Pulmonary artery endothelial cell (primary cell): ENCODE measurements around the gene G3BP1. TPM values are rescaled to one million over a fixed set of nuclear protein-coding genes. Genes with fewer than 3 reads are reported as not detected.
"Not testable (repeated sequence)": the region's sequence is repeated elsewhere in the genome, so short reads cannot be mapped to it uniquely, and the experiment has no call there.

Experiments used
- DNase-seq: peaks from one replicate; pipeline ENCODE4 v3.0.0-alpha.2; 2011; ENCODE audit warnings: low read depth, low spot score
- total RNA-seq: library from RNA; depleted of rRNA; stranded (reverse); fragments of >200 nt; gene quantifications from 2 replicates; pipeline ENCODE4 v1.2.3, GENCODE V29; 2014

Gene G3BP1
- total RNA-seq, 1 donor from 2014 or later: 289 TPM

DNA sequence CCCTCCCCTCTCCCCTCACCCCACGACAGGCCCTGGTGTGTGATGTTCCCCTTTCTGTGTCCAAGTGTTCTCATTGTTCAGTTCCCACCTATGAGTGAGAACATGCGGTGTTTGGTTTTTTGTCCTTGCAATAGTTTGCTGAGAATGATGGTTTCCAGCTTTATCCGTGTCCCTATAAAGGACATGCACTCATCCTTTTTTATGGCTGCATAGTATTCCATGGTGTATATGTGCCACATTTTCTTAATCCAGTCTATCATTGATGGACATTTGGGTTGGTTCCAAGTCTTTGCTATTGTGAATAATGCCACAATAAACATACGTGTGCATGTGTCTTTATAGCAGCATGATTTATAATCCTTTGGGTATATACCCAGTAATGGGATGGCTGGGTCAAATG lies 89.1 kb downstream of the G3BP1 start:
- DNase-seq: not testable (repeated sequence)

Other genes with a start within 250 kb of the G3BP1 start
- under 0.01 and 0.14 TPM in 2 replicates for gene FAT2, start 180.6 kb upstream of the G3BP1 start, total RNA-seq
- gene SPARC, start 85.0 kb upstream of the G3BP1 start, total RNA-seq: 1,269 and 1,423 TPM in 2 replicates
- 63.6 and 68.7 TPM in 2 replicates for gene ATOX1, start 13.3 kb upstream of the G3BP1 start, total RNA-seq
- gene GLRA1, start 152.9 kb downstream of the G3BP1 start, total RNA-seq: not detected in 2 replicates